NB4 (cell line): ENCODE results near the gene PHLDA2.
"Not testable (repeated sequence)": the region's sequence is repeated elsewhere in the genome, so short reads cannot be mapped to it uniquely, and the experiment has no call there.

Source experiments
- DNase-seq: peaks from one replicate; pipeline ENCODE4 v3.0.0; 2010; ENCODE audit warnings: low read depth
- H3K4me3 ChIP-seq: one replicate; pipeline ENCODE4 v1.5.1; 2011; ENCODE audit warnings: mild to moderate bottlenecking, low read depth, low read length, moderate library complexity
- CTCF ChIP-seq: IDR thresholded peaks from one replicate; pipeline ENCODE4 v1.5.1; 2012; ENCODE audit warnings: low read depth, low read length
- MAX ChIP-seq: IDR thresholded peaks from 2 replicates; pipeline ENCODE4 v1.6.1; 2011; ENCODE audit warnings: low read depth, low read length
- MYC ChIP-seq: IDR thresholded peaks from 2 replicates; pipeline ENCODE4 v1.6.1; 2011; ENCODE audit warnings: low read depth, low read length
- POLR2A ChIP-seq: IDR thresholded peaks from 2 replicates; pipeline ENCODE4 v1.6.1; 2011; ENCODE audit warnings: mild to moderate bottlenecking; ENCODE audit not compliant: insufficient read length; ENCODE audit errors: extremely low read depth

PHLDA2 gene

GRCh38 chr11:2942872-2943710 lies 13.9 kb upstream of the PHLDA2 start:
- TF ChIP-seq CTCF (no peak), MYC (no peak), MAX (no peak), POLR2A (no peak)
- no peak overlapping the region for H3K4me3 ChIP-seq
- DNase-seq: no peak

GRCh38 chr11:2942447-2942846 lies 13.2 kb upstream of the PHLDA2 start:
- no peak overlapping the region for H3K4me3 ChIP-seq
- no peak for DNase-seq
- TF ChIP-seq MAX (no peak), MYC (no peak), CTCF (no peak), POLR2A (no peak)

- no peak for DNase-seq
- TF ChIP-seq CTCF: no peak
- TF ChIP-seq MYC: no peak
- no peak for TF ChIP-seq MAX
- no peak for TF ChIP-seq POLR2A
- H3K4me3 ChIP-seq: no peak overlapping the region
These were observed 12.0 kb upstream of the PHLDA2 start for GRCh38 chr11:2940921-2941821.

- no peak overlapping the region for H3K4me3 ChIP-seq
- TF ChIP-seq MYC (no peak), CTCF (no peak), POLR2A (no peak), MAX (no peak)
- no peak for DNase-seq
These were observed 11.1 kb upstream of the PHLDA2 start for GRCh38 chr11:2940147-2940920.

- not testable (repeated sequence) for H3K4me3 ChIP-seq, DNase-seq
These were observed 9.5 kb upstream of the PHLDA2 start for GRCh38 chr11:2938458-2939418.

- DNase-seq, H3K4me3 ChIP-seq: not testable (repeated sequence)
These were observed 8.6 kb upstream of the PHLDA2 start for GRCh38 chr11:2937641-2938457.
